ENCODE data around the gene TMED5. TPM values are rescaled to one million over a fixed set of nuclear protein-coding genes. Genes with fewer than 3 reads are reported as not detected.
A peak's percentile ranks its signal among the peaks of the same experiment; 100 is the strongest.

TMED5 gene
- total RNA-seq, 4 donors from 2014 or later, result 99.5 to 150 (median 127) TPM

- Histone ChIP-seq H3K4me3 (no peak overlapping the region), H3K27me3 (no peaks in the 10 kb centered on the region), H3K27ac (no peak overlapping the region), H3K36me3 (no peaks in the 10 kb centered on the region), H3K4me1 (no peaks in the 10 kb centered on the region), H3K9me3 (no peaks in the 10 kb centered on the region)
- DNase-seq (no peak), ATAC-seq (no peak)
- intact Hi-C loops (cut with DNase I; ENCODE audit: low total_unique reads) (no loop called here), in situ Hi-C loops (cut with MboI; ENCODE audit: low sequenced_read_pairs in 4 of 4) (loop anchor here in 1 of 4 donors (25.0 kb wide), 1 partner anchor 353 kb away; the partner anchor contains the start of gene RPL5)
- TF ChIP-seq CTCF (IDR thresholded peaks at IDR 0.05 in 4 of 5, conservative IDR thresholded peaks at IDR 0.05 in 1 of 5), result no peak
These were observed 10.2 kb upstream of the TMED5 start for GRCh38 chr1:93190432-93190831.

- DNase-seq (no peak), ATAC-seq (no peak)
- intact Hi-C loops (cut with DNase I; ENCODE audit: low total_unique reads) (no loop called here), in situ Hi-C loops (cut with MboI; ENCODE audit: low sequenced_read_pairs in 4 of 4) (loop anchor here in 1 of 4 donors (25.0 kb wide), 1 partner anchor 349 kb away; the partner anchor contains the start of gene RPL5)
- H3K27ac ChIP-seq, result no peak overlapping the region
- TF ChIP-seq CTCF (IDR thresholded peaks at IDR 0.05 in 4 of 5, conservative IDR thresholded peaks at IDR 0.05 in 1 of 5) (no peak), POLR2A (IDR thresholded peaks at IDR 0.05) (no peak)
- no peak overlapping the region for H3K4me3 ChIP-seq
- H3K9me3 ChIP-seq, result no peaks in the 10 kb centered on the region
- H3K27me3 ChIP-seq, result no peaks in the 10 kb centered on the region
- no peaks in the 10 kb centered on the region for H3K36me3 ChIP-seq
- no peaks in the 10 kb centered on the region for H3K4me1 ChIP-seq
These were observed 6.5 kb upstream of the TMED5 start for GRCh38 chr1:93186667-93187066.

GRCh38 chr1:93180723-93181613 lies 755 bp upstream of the TMED5 start, which contains the start of gene CCDC18:
TSS of gene CCDC18 (plus strand) at chr1:93180724. CDS start at chr1:93183362, 2,638 bp downstream.
- ATAC-seq, result no peak
- DNase-seq, result no peak
- H3K36me3 ChIP-seq, result no peaks in the 10 kb centered on the region
- no peaks in the 10 kb centered on the region for H3K27me3 ChIP-seq
- H3K4me1 ChIP-seq, result peaks cover 22 to 24% of the 10 kb centered on the region in 2 donors
- H3K4me3 ChIP-seq, result peak within 1 kb of the TSS; percentile 92 to 99 (median 94)
- H3K27ac ChIP-seq, result peak within 1 kb of the TSS; percentile 93 to 100 (median 100)
- TF ChIP-seq CTCF (IDR thresholded peaks at IDR 0.05 in 4 of 5, conservative IDR thresholded peaks at IDR 0.05 in 1 of 5) (no peak), POLR2A (IDR thresholded peaks at IDR 0.05) (no peak)
- in situ Hi-C loops (cut with MboI; ENCODE audit: low sequenced_read_pairs in 4 of 4), result loop anchor here in 1 of 4 donors (25.0 kb wide), 1 partner anchor 344 kb away; the partner anchor contains the start of gene RPL5
- no peaks in the 10 kb centered on the region for H3K9me3 ChIP-seq
- intact Hi-C loops (cut with DNase I; ENCODE audit: low total_unique reads), result loop anchor here (1.0 to 5.0 kb wide), 6 partner anchors 102 to 349 kb away; partner anchors contain the start of genes DIPK1A, MTF2 and RPL5

GRCh38 chr1:93178418-93178817 lies 1.8 kb downstream of the TMED5 start:
- intact Hi-C loops (cut with DNase I; ENCODE audit: low total_unique reads) (no loop called here), in situ Hi-C loops (cut with MboI; ENCODE audit: low sequenced_read_pairs in 4 of 4) (loop anchor here in 3 of 4 donors (5.0 to 25.0 kb wide), 3 partner anchors 94 to 341 kb away; partner anchors contain the start of gene RPL5 (in 1 of the 3))
- DNase-seq (no peak), ATAC-seq (no peak)
- peak overlapping the region; percentile 67 to 99 (median 94) for H3K4me3 ChIP-seq
- H3K27me3 ChIP-seq, result no peaks in the 10 kb centered on the region
- peak overlapping the region; percentile 93 to 100 (median 100) for H3K27ac ChIP-seq
- no peaks in the 10 kb centered on the region for H3K9me3 ChIP-seq
- no peaks in the 10 kb centered on the region for H3K36me3 ChIP-seq
- TF ChIP-seq CTCF (IDR thresholded peaks at IDR 0.05 in 4 of 5, conservative IDR thresholded peaks at IDR 0.05 in 1 of 5) (no peak), POLR2A (IDR thresholded peaks at IDR 0.05) (no peak)
- peaks cover 31 to 33% of the 10 kb centered on the region in 2 donors for H3K4me1 ChIP-seq

Data from gastrocnemius medialis (tissue), 4 donors.